Left renal pelvis (tissue), 4 donors: ENCODE results near the gene ORC1. TPM values are rescaled to one million over a fixed set of nuclear protein-coding genes. Genes with fewer than 3 reads are reported as not detected.
A peak's percentile ranks its signal among the peaks of the same experiment; 100 is the strongest.

ENCODE experiments used
- DNase-seq, 4 donors: peaks; one replicate each; pipeline ENCODE4 v3.0.0-alpha.2; 2013; ENCODE audit warnings: low read depth in 4 of 4, low spot score in 3 of 4
- polyA plus RNA-seq, 4 donors: library from polyadenylated mRNA; unstranded; fragments of 120-200 nt; gene quantifications; one replicate each; pipeline ENCODE4 v1.2.1, GENCODE V29; 2013; ENCODE audit not compliant: insufficient read length in 4 of 4

Gene ORC1
- 1 to 10 TPM; 4.2 to 8.2 (median 7.2) TPM for polyA plus RNA-seq

GRCh38 chr1:52404116-52404974, at the start of gene ORC1, which contains the start of gene PRPF38A:
Gene ORC1, minus strand, starts transcription at chr1:52404423. Its CDS starts 2,200 bp downstream, at chr1:52402223.
Gene PRPF38A, plus strand, starts transcription at chr1:52404602. Its CDS starts 148 bp downstream, at chr1:52404750.
- peak; percentile 88 to 96 (median 92) for DNase-seq

- no peak for DNase-seq
These were observed 40.2 kb upstream of the ORC1 start for GRCh38 chr1:52444463-52444862.

DNA sequence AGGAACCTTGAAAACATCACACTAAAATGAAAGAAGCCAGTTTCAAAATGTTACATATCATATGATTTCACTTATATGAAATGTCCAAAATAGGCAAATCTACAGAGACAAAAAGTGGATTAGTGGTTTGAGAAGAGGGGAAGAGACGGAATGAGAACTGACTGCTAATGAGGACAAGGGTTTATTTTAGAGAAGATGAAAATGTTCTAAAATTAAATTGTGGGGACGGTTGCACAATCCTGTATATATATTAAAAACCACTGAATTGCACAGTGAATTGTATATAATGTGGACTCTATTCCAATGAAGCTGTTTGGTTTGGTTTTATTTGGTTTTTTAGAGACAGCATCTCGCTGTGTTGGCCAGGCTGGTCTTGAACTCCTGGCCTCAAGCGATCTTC, 35.8 kb upstream of the ORC1 start:
- no peak for DNase-seq

- no peak for DNase-seq
These were observed 32.6 kb upstream of the ORC1 start for GRCh38 chr1:52436817-52437216.

- no peak for DNase-seq
These were observed 31.4 kb upstream of the ORC1 start for GRCh38 chr1:52435650-52436049.

DNA sequence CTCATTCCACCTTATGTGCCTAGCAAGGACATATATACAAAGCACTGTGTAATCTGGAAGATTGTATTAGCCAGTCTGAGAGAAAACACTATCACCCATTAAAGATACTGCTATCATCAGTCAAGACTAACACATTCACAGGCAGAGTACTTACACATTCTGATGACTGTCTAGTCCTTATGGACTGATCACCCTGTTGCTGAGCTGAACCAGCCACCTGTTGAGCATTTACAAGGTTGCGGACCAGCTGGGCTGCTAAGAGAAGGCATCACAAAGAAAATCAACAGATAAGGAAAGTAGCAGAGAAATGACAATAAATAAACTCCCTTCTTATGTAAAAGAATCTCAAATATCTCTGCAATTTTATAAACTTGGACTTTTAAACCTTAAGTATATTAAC, 31.0 kb upstream of the ORC1 start:
- no peak for DNase-seq

GRCh38 chr1:52432807-52433206, 28.6 kb upstream of the ORC1 start:
- DNase-seq: no peak

GRCh38 chr1:52427152-52427551, 22.9 kb upstream of the ORC1 start:
- no peak for DNase-seq

GRCh38 chr1:52426371-52426770, 22.1 kb upstream of the ORC1 start:
- DNase-seq: no peak

DNA sequence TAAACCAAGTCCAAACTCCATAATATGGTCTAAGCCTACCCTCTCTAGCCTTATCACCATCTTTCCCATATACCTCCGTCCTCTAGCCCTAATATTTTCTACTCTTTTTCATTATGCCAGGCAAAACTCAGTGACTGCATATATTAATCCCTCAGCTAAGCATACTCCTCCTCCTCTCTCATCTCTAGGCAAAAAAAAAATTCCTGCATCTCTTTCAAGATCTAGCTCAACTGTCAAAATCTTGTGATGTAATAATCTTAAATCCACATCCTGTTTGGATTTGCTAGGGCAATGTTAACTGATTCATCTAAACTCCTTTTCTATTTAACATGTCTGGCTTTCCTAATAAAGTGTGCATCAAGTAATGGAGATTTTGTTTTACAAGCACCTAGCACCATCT, 20.6 kb upstream of the ORC1 start:
- no peak for DNase-seq

- DNase-seq: no peak
These were observed 20.0 kb upstream of the ORC1 start for GRCh38 chr1:52424231-52424636.

GRCh38 chr1:52423771-52424170, 19.5 kb upstream of the ORC1 start:
- no peak for DNase-seq

- DNase-seq: no peak
These were observed 18.8 kb upstream of the ORC1 start for GRCh38 chr1:52423055-52423454.

GRCh38 chr1:52420713-52421112, 16.5 kb upstream of the ORC1 start:
- no peak for DNase-seq

GRCh38 chr1:52416811-52417210, 12.6 kb upstream of the ORC1 start:
- DNase-seq: no peak

GRCh38 chr1:52414942-52415341, 10.7 kb upstream of the ORC1 start:
- no peak for DNase-seq

- no peak for DNase-seq
These were observed 9.3 kb upstream of the ORC1 start for GRCh38 chr1:52413410-52413989.

GRCh38 chr1:52404975-52405338, 734 bp upstream of the ORC1 start:
- DNase-seq: no peak

DNA sequence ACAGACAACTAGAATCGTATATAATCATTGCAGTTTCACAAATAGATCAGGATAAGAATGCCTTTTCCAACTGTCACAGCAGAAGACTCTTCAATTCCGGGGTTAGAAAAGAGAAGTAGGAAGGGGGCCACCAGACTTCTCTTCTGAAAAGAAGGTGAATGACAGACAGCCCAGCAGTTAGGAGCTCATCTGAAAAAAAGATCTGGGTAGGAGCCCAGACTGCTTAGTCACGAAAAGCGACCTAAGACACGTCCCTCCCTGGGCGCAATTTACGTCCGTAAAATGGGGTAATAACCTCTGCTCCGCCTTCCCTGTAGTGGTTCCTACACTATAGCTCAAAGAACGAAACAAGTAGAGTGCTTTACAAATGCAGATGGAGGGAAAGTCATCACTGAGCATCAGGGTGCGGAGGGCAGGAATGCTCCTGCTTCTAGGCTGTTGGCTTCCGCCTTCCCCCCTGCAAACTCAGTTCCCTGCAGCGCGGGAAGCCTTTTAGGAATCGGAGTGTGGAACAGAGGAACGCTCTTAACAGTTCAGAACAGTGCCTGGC, 582 bp downstream of the ORC1 start:
- DNase-seq: peak in 1 of 4 donors; percentile 7

DNA sequence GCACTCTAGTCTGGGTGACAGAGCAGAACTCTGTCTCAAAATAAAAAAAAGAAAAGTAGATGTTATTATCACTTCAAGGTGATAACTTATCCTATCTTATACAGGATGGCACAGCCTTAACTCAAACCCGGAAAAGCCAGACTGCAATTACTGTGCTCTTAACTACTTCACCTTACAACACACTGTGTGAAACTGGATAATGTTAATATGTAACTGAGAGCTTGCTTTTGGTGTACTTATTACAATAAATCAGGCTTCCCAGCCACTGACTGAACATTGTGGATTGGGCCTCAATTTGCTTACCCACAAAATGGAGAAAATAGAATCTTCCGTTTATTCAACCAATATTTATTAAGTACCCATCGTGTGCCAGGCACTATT, 1.4 kb downstream of the ORC1 start:
- no peak for DNase-seq

DNA sequence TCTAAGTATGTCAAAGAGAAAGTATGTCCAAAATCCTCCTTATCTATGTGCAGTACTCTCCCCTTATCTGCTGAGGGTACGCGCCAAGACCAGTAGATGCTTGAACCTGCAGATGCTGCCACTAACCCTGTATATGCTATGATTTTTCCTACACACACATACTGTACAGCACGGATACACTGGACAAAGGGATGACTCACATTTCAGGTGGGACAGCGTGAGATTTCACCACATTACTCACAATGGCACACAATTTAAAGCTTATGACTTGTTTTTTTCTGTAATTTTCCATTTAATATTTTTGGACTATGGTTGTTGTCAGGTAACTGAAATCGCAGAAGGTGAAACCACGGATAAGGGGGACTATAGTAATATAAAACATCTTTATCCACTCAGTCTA, 4.1 kb downstream of the ORC1 start:
- no peak for DNase-seq

GRCh38 chr1:52399629-52400028, 4.6 kb downstream of the ORC1 start:
- DNase-seq: no peak
